ENCODE results near the gene MED16.
"Not testable (repeated sequence)": the region's sequence is repeated elsewhere in the genome, so short reads cannot be mapped to it uniquely, and the experiment has no call there.

MED16 gene

DNA sequence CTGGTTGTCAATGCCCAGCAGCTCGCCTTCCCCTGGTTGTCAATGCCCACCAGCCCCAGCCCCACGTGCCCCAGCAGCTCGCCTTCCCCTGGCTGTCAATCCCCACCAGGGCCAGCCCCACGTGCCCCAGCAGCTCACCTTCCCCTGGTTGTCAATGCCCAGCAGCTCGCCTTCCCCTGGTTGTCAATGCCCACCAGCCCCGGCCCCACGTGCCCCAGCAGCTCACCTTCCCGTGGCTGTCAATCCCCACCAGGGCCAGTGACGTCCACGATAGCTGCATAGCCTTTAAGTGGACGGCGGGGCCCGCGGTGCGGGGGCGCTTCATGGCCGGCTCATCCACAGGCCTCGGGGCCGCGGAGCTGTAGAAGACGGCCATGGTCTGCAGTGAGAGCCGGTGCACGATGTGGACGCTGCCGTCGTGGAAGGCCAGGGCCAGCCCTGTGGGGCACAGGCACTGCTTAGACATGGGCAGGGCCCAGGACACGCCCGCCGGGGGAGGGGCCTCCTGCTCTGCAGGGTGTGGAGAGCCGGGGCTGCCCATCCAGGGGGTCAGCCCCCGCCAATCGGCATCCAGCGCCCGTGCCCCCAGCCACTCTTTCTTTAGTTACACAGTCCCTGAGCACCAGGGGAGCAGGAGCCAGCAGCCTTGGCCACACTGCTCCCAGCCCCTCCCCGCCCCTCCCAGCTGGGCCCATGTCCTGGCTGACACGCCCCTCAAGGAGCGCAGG, 13.1 kb downstream of the MED16 start:
- DNase-seq = no peak
- in situ Hi-C loops (cut with HindIII; ENCODE audit: low pct_ligation_motif_present, low pct_unique_long_range_greater_than_20kb, low sequenced_read_pairs) = no loop called here

- DNase-seq; in situ Hi-C loops (cut with HindIII; ENCODE audit: low pct_ligation_motif_present, low pct_unique_long_range_greater_than_20kb, low sequenced_read_pairs): not testable (repeated sequence)
Observed at GRCh38 chr19:878751-879561, 14.0 kb downstream of the MED16 start.

GRCh38 chr19:877992-878660, 14.9 kb downstream of the MED16 start:
- in situ Hi-C loops (cut with HindIII; ENCODE audit: low pct_ligation_motif_present, low pct_unique_long_range_greater_than_20kb, low sequenced_read_pairs); DNase-seq: not testable (repeated sequence)

DNA sequence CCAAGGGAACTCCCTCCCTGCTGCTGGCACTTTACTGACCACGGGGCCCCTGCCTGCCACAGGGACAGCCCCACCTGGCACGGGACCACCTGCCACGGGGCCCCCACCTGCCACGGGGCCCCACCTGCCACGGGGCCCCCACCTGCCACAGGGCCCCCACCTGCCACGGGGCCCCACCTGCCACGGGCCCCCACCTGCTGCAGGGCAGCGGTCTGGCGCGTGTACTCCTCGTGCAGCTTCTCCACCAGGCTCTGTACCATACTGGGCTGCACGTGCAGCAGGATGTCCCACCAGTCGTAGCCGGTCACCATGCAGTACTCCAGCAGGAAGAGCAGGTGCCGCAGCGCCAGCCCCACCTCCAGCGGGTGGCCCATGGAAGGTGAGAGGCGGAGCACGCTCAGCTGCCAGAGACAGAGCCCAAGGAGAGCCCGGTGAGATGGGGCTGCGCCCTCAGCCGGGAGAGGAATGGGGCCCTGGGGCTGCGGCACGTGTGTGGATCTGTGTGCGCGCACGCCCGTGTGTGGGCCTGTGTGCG, 16.1 kb downstream of the MED16 start:
- in situ Hi-C loops (cut with HindIII; ENCODE audit: low pct_ligation_motif_present, low pct_unique_long_range_greater_than_20kb, low sequenced_read_pairs) = no loop called here
- no peak for DNase-seq

DNA sequence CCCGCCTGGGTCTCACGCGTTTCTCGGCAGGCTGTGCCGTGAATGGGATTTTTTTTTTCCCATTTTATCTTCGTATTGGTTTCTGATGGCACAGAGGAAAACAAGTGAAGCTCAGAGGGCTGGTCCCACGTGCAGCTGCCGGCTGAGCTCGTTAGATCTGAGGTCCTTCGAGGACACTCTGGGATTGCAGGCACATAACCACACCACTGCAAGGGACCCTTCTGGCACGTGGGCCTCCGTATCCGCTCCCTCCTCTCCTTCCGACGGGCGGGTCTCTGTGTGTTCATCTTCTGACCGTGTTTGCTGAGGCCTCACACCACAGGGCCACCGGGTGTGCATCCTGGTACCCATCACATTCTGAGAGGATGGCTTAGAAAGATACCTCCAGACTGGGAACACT, 16.9 kb downstream of the MED16 start:
- in situ Hi-C loops (cut with HindIII; ENCODE audit: low pct_ligation_motif_present, low pct_unique_long_range_greater_than_20kb, low sequenced_read_pairs) = no loop called here
- DNase-seq = no peak

DNA sequence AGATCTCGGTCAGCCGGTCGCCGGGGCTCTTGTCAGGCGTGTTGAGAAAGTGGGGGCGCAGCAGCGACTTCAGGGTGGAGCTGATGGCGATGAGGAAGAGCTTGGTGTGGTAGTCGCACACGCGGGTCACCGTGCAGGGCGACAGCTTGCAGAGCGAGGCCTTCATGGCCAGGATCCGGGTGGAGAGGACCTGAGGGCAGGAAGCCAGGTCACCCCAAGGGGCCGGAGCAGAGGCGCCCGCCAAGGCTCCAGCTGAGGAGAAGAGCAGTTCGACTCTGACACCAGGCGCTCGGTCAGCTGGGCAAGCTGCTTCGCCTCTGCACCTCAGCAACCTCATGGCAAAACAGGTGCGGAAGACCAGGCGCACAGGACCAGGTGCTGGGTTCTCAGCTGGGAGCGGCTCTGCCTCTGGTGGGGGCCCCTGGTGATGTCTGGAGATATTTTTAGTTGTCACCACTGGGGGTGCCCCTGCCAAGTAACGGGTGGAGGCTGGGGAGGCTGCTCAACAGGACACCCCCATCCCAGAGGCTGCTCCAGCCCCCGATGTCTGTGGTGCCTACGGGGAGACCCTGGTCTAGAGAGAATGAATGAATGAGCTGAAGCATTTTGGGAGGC, 17.6 kb downstream of the MED16 start:
- no peak for DNase-seq
- in situ Hi-C loops (cut with HindIII; ENCODE audit: low pct_ligation_motif_present, low pct_unique_long_range_greater_than_20kb, low sequenced_read_pairs) = no loop called here

DNA sequence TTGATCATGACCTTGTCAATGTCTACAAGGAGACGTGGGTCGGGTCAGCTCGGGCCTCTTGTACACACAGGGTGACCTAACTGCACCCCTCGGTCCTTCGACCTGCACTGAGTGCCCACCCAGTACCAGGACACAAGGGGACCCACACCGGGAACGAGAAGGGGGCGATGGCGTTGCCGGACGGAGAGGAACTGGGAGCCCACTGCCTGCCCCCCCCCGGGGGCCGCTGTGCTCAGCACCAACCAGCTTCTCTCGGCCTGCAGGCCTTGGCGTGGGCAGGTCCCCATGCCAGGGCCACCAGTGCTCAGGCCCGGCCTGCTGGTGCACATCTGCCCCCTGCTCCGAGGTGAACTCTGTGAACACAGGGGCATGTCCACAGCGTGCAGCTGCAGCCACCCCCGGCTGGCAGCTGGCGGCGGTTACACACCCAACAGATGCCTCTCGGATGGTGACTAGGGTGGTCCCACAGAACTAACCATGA, 19.4 kb downstream of the MED16 start:
- in situ Hi-C loops (cut with HindIII; ENCODE audit: low pct_ligation_motif_present, low pct_unique_long_range_greater_than_20kb, low sequenced_read_pairs) = no loop called here
- no peak for DNase-seq

GRCh38 chr19:873084-873483, 19.9 kb downstream of the MED16 start:
- in situ Hi-C loops (cut with HindIII; ENCODE audit: low pct_ligation_motif_present, low pct_unique_long_range_greater_than_20kb, low sequenced_read_pairs) = no loop called here
- peak; percentile 25 for DNase-seq

GRCh38 chr19:872266-872951, 20.6 kb downstream of the MED16 start:
- DNase-seq = no peak
- in situ Hi-C loops (cut with HindIII; ENCODE audit: low pct_ligation_motif_present, low pct_unique_long_range_greater_than_20kb, low sequenced_read_pairs) = no loop called here

GRCh38 chr19:871446-872265, 21.3 kb downstream of the MED16 start:
- in situ Hi-C loops (cut with HindIII; ENCODE audit: low pct_ligation_motif_present, low pct_unique_long_range_greater_than_20kb, low sequenced_read_pairs) = no loop called here
- DNase-seq = no peak

GRCh38 chr19:870963-871401, 22.0 kb downstream of the MED16 start:
- in situ Hi-C loops (cut with HindIII; ENCODE audit: low pct_ligation_motif_present, low pct_unique_long_range_greater_than_20kb, low sequenced_read_pairs) = no loop called here
- DNase-seq = no peak

DNA sequence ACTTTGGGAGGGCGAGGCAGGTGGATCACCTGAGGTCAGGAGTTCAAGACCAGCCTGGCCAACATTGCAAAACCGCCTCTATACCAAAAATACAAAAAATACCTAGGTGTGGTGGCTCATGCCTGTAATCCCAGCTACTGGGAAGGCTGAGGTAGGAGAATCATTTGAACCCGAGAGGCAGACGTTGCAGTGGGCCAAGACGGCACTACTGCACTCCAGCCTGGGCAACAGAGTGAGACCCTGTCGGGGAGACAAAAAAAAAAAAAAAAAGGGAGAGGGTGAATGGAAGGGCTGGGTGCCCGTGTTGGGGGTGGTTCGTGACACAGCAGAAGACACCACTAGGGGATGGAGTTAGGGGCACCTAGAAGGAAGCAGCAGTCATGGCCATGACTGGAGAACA, 22.7 kb downstream of the MED16 start:
- in situ Hi-C loops (cut with HindIII; ENCODE audit: low pct_ligation_motif_present, low pct_unique_long_range_greater_than_20kb, low sequenced_read_pairs) = no loop called here
- DNase-seq = no peak

- in situ Hi-C loops (cut with HindIII; ENCODE audit: low pct_ligation_motif_present, low pct_unique_long_range_greater_than_20kb, low sequenced_read_pairs) = no loop called here
- peak; percentile 44 for DNase-seq
Observed at GRCh38 chr19:869245-870177, 23.5 kb downstream of the MED16 start.

- no peak for DNase-seq
- in situ Hi-C loops (cut with HindIII; ENCODE audit: low pct_ligation_motif_present, low pct_unique_long_range_greater_than_20kb, low sequenced_read_pairs) = no loop called here
Observed at GRCh38 chr19:868458-869244, 24.3 kb downstream of the MED16 start.

GRCh38 chr19:867855-868457, 25.0 kb downstream of the MED16 start:
- in situ Hi-C loops (cut with HindIII; ENCODE audit: low pct_ligation_motif_present, low pct_unique_long_range_greater_than_20kb, low sequenced_read_pairs) = no loop called here

More at GRCh38 chr19:867855-868457, 25.0 kb downstream of the MED16 start:
- no peak for DNase-seq

Data from ACHN (cell line).